ENCODE data around the gene TMEM220.

DNA sequence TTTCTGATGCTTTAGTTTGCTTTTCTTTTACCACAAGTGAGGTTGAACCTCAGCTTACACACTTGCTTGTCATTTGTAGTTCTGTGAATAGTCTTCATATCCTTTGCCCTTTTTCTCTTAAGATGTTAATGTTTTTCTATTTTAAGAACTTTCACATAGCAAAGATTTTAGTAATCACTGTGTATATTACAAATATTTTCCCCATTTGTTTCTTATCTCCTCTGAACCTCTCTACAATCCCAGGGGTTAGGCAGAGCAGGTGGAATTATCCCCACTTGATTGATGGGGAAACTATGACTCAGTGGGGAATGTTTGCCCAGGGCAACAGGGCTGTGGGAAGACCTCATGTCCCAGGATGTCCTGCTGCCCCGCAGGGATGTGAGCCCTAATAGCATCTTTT is 61.0 kb downstream of the TMEM220 start:
- TF ChIP-seq CTCF (IDR thresholded peaks at IDR 0.05 in 2 of 3, conservative IDR thresholded peaks at IDR 0.05 in 1 of 3; ENCODE audit: borderline replicate concordance in 1 of 3, insufficient read depth in 1 of 3, low read depth in 2 of 3, low read length in 2 of 3) (no peak), EZH2 (IDR thresholded peaks at IDR 0.05) (no peak), POLR2A (IDR thresholded peaks at IDR 0.05; ENCODE audit: borderline replicate concordance, extremely low read depth, insufficient read depth, insufficient read length) (no peak), EZH2phosphoT487 (IDR thresholded peaks at IDR 0.05; ENCODE audit: borderline replicate concordance) (no peak), ZNF274 (IDR thresholded peaks at IDR 0.05; ENCODE audit: low read depth, low read length) (no peak), RAD21 (IDR thresholded peaks at IDR 0.05; ENCODE audit: low read depth) (no peak), SIN3A (IDR thresholded peaks at IDR 0.05; ENCODE audit: low read depth) (no peak), YY1 (IDR thresholded peaks at IDR 0.05; ENCODE audit: extremely low read depth, insufficient replicate concordance, low read depth, low read length) (no peak), POLR2AphosphoS5 (IDR thresholded peaks at IDR 0.05; ENCODE audit: low read depth, low read length) (no peak)
- TF ChIP-seq, protein P1, sequence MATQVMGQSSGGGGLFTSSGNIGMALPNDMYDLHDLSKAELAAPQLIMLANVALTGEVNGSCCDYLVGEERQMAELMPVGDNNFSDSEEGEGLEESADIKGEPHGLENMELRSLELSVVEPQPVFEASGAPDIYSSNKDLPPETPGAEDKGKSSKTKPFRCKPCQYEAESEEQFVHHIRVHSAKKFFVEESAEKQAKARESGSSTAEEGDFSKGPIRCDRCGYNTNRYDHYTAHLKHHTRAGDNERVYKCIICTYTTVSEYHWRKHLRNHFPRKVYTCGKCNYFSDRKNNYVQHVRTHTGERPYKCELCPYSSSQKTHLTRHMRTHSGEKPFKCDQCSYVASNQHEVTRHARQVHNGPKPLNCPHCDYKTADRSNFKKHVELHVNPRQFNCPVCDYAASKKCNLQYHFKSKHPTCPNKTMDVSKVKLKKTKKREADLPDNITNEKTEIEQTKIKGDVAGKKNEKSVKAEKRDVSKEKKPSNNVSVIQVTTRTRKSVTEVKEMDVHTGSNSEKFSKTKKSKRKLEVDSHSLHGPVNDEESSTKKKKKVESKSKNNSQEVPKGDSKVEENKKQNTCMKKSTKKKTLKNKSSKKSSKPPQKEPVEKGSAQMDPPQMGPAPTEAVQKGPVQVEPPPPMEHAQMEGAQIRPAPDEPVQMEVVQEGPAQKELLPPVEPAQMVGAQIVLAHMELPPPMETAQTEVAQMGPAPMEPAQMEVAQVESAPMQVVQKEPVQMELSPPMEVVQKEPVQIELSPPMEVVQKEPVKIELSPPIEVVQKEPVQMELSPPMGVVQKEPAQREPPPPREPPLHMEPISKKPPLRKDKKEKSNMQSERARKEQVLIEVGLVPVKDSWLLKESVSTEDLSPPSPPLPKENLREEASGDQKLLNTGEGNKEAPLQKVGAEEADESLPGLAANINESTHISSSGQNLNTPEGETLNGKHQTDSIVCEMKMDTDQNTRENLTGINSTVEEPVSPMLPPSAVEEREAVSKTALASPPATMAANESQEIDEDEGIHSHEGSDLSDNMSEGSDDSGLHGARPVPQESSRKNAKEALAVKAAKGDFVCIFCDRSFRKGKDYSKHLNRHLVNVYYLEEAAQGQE (IDR thresholded peaks at IDR 0.05; ENCODE audit: low read depth), result no peak
